HepG2 (cell line): ENCODE results near the gene CMPK2. TPM values are rescaled to one million over a fixed set of nuclear protein-coding genes. Genes with fewer than 3 reads are reported as not detected.

Experiments used
- ATAC-seq: fragments of 200-7000 bp; cut with Tn5 transposase; 3 replicates; pipeline ENCODE4 v1.9.1; 2020; ENCODE audit warnings: mild to moderate bottlenecking, moderate library complexity
- BruUV-seq: library from RNA; stranded (reverse); fragments of 400-500 nt; replicated peaks from 2 replicates; lab custom pipeline; 2021; lab: Mats Ljungman, UMichigan
- CTCF ChIA-PET: fragments of 300-600 bp; formaldehyde crosslinking; extraction: SDS; loops from one replicate; lab custom pipeline; 2021; ENCODE audit warnings: low total read pairs, inconsistent platforms, low intra/inter-chr PET ratio; lab: Yijun Ruan, JAX
- POLR2A ChIA-PET: fragments of 350-600 bp; sonication (Branson Sonifier 250); formaldehyde crosslinking; loops from one replicate; lab custom pipeline; 2020; ENCODE audit warnings: antibody characterized with exemption, inconsistent platforms; lab: Yijun Ruan, JAX
- DNase-seq: peaks from one replicate; pipeline ENCODE4 v3.0.0-alpha.2; 2015; ENCODE audit warnings: low spot score
- FAIRE-seq: peaks from 3 replicates; lab custom pipeline; 2011; peaks lifted over from hg19 to GRCh38; lab: Jason Lieb, UNC
- H2AFZ ChIP-seq: one replicate; pipeline ENCODE4 v1.6.1; 2011; ENCODE audit warnings: low read length, inconsistent platforms
- H3K27ac ChIP-seq: fragments of 300-600 bp; 3 replicates; pipeline ENCODE4 v1.8.0; 2011; ENCODE audit warnings: mixed run types, mild to moderate bottlenecking, mixed read lengths, low read length, inconsistent platforms; ENCODE audit not compliant: insufficient read depth; ENCODE audit errors: extremely low read length
- H3K27me3 ChIP-seq, 2 experiments: fragments of 200-600 bp in 1 of 2; 2 replicates in 1 of 2; 3 replicates in 1 of 2; pipeline versions ENCODE4 v1.6.0 to v1.8.0; 2011; ENCODE audit warnings: low read length in 2 of 2, mild to moderate bottlenecking in 2 of 2, moderate library complexity in 2 of 2, inconsistent platforms in 1 of 2; ENCODE audit not compliant: insufficient read depth in 2 of 2, control insufficient read depth in 1 of 2
- H3K36me3 ChIP-seq, 2 experiments: fragments of 200-600 bp in 1 of 2; replicated peaks in 1 of 2; 2 replicates in 1 of 2; 3 replicates in 1 of 2; pipeline versions ENCODE4 v1.5.1 to v1.8.0; 2011; ENCODE audit warnings: low read length in 2 of 2, inconsistent platforms in 1 of 2; ENCODE audit not compliant: insufficient read depth in 2 of 2, control insufficient read depth in 1 of 2
- H3K4me1 ChIP-seq: 2 replicates; pipeline ENCODE4 v1.5.1; 2012; ENCODE audit warnings: low read length, inconsistent platforms; ENCODE audit not compliant: insufficient read depth
- H3K4me2 ChIP-seq: 2 replicates; pipeline ENCODE4 v1.6.0; 2011; ENCODE audit warnings: low read depth, low read length, inconsistent platforms
- H3K4me3 ChIP-seq, 3 experiments: fragments of 200-600 bp in 1 of 3; sonication (generic), shearing (Covaris generic) in 1 of 3; replicated peaks in 1 of 3; 2 replicates each; pipeline ENCODE4 v1.5.1; 2011 to 2016; ENCODE audit warnings: low read length in 3 of 3, inconsistent platforms in 2 of 3, low read depth in 2 of 3, mild to moderate bottlenecking in 2 of 3, control low read depth in 1 of 3, mixed read lengths in 1 of 3; ENCODE audit not compliant: insufficient read depth in 1 of 3
- H3K79me2 ChIP-seq: one replicate; pipeline ENCODE4 v1.6.1; 2011; ENCODE audit warnings: low read length, inconsistent platforms; ENCODE audit not compliant: insufficient read depth
- H3K9ac ChIP-seq: 2 replicates; pipeline ENCODE4 v1.6.0; 2011; ENCODE audit warnings: mild to moderate bottlenecking, low read depth, low read length, inconsistent platforms; ENCODE audit not compliant: insufficient read depth
- H3K9me3 ChIP-seq: 2 replicates; pipeline ENCODE4 v1.5.1; 2012; ENCODE audit warnings: mild to moderate bottlenecking, low read length
- H4K20me1 ChIP-seq: 2 replicates; pipeline ENCODE4 v1.6.0; 2011; ENCODE audit warnings: inconsistent platforms, mild to moderate bottlenecking, low read length, moderate library complexity; ENCODE audit not compliant: insufficient read depth
- POLR2AphosphoS5 ChIP-seq: IDR thresholded peaks from 2 replicates; pipeline ENCODE4 v1.6.1; 2012; ENCODE audit warnings: low read depth, low read length
- ZC3H4 ChIP-seq: sonication (generic); formaldehyde crosslinking; IDR thresholded peaks from 2 replicates; pipeline ENCODE4 v1.4.0; 2020; ENCODE audit warnings: missing genetic modification reagents, borderline replicate concordance
- ZSCAN22 ChIP-seq: sonication (generic); formaldehyde crosslinking; IDR thresholded peaks from 2 replicates; pipeline ENCODE4 v1.4.0; 2020; ENCODE audit warnings: mild to moderate bottlenecking, missing genetic modification reagents
- WGBS: methylation state at CpG from one replicate; pipeline ENCODE4 v1.1.6; 2017; ENCODE audit warnings: low lambda C conversion rate; 5-methylcytosine and 5-hydroxymethylcytosine counted together
- in situ Hi-C: cut with HindIII; loops from 2 replicates; pipeline ENCODE4 v1.10.0; 2017; ENCODE audit warnings: low pct_unique_long_range_greater_than_20kb; ENCODE audit not compliant: extremely low pct_ligation_motif_present
- intact Hi-C: fragments of 100-400 bp; cut with micrococcal nuclease; formaldehyde crosslinking; loops from one replicate; pipeline ENCODE4 v1.10.0; 2022; ENCODE audit not compliant: unreplicated experiment
- polyA plus RNA-seq, 8 experiments: library from polyadenylated mRNA; depleted of rRNA in 3 of 8; stranded (reverse) in 7 of 8; unstranded in 1 of 8; fragments of >200 nt; fragmentation: Illumina TruSeq in 4 of 8; extraction: Trizol in 4 of 8; gene quantifications; 2 replicates each; pipeline versions ENCODE4 v1.2.1 to v1.2.3, GENCODE V29; 2011 to 2016; ENCODE audit warnings: low read depth in 4 of 8, missing spikeins in 1 of 8, mixed read lengths in 1 of 8; ENCODE audit not compliant: insufficient read depth in 1 of 8
- total RNA-seq, 5 experiments: library from RNA; depleted of rRNA; stranded (reverse); fragments of >200 nt; fragmentation: Illumina TruSeq; extraction: Trizol; gene quantifications; 2 replicates each; pipeline ENCODE4 v1.2.3, GENCODE V29; 2016; ENCODE audit warnings: low read depth in 1 of 5
- TF ChIP-seq, protein P1 (sequence below): sonication (generic); formaldehyde crosslinking; IDR thresholded peaks from 2 replicates; pipeline ENCODE4 v1.9.0; 2022; ENCODE audit warnings: missing genetic modification reagents, mild to moderate bottlenecking, borderline replicate concordance
- TF ChIP-seq, protein P2 (sequence below): sonication (generic); formaldehyde crosslinking; IDR thresholded peaks from 2 replicates; pipeline ENCODE4 v1.4.0; 2020; ENCODE audit warnings: low read depth, missing genetic modification reagents

The CMPK2 gene
- total and polyA plus RNA-seq, 2 of the 13 experiments (the other 11 are each of a cell fraction or from before 2014, with no cell fraction given), result 0.04 to 1.0 TPM

DNA sequence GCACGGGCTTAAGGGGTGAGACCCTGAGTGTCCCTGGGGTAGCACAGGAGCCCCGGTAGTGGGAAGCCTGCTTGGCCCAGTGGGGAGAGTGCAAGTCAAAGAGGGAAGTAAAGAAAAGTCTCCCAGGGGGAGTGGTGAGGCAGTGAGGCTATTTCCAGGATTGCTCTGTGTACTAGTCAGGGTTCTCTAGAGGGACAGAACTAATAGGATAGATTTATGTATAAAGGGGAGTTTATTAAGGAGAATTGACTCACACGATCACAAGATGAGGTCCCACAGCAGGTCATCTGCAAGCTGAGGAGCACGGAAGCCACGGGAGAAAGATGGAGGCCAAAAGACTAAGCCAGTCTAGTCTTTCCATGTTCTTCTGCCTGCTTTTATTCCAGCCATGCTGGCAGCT lies 45.5 kb downstream of the CMPK2 start (continued):
- TF ChIP-seq, protein P1, sequence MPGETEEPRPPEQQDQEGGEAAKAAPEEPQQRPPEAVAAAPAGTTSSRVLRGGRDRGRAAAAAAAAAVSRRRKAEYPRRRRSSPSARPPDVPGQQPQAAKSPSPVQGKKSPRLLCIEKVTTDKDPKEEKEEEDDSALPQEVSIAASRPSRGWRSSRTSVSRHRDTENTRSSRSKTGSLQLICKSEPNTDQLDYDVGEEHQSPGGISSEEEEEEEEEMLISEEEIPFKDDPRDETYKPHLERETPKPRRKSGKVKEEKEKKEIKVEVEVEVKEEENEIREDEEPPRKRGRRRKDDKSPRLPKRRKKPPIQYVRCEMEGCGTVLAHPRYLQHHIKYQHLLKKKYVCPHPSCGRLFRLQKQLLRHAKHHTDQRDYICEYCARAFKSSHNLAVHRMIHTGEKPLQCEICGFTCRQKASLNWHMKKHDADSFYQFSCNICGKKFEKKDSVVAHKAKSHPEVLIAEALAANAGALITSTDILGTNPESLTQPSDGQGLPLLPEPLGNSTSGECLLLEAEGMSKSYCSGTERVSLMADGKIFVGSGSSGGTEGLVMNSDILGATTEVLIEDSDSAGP (CRISPR knock-in tag), result no peak
- TF ChIP-seq POLR2AphosphoS5, result no peak

DNA sequence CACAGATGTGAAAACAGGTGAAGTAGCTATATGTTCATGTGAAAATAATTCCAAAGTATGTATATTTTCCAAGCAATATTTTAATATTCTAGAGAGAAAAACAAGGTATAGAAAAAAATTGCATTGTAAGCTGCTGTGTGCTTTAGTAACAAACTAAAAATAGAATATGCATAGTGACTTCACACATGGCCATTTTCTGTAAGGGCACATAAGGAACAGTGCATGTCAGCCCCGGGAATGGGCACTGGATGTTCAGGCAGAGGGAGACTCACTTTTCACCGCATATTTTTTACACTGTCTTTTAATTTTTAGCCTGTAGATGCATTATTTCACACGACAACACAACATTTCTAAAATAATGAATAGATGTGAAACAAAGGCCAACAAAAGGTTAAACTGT lies 46.0 kb downstream of the CMPK2 start:
- no peak for TF ChIP-seq ZSCAN22 (CRISPR knock-in tag)
- TF ChIP-seq, protein P2, sequence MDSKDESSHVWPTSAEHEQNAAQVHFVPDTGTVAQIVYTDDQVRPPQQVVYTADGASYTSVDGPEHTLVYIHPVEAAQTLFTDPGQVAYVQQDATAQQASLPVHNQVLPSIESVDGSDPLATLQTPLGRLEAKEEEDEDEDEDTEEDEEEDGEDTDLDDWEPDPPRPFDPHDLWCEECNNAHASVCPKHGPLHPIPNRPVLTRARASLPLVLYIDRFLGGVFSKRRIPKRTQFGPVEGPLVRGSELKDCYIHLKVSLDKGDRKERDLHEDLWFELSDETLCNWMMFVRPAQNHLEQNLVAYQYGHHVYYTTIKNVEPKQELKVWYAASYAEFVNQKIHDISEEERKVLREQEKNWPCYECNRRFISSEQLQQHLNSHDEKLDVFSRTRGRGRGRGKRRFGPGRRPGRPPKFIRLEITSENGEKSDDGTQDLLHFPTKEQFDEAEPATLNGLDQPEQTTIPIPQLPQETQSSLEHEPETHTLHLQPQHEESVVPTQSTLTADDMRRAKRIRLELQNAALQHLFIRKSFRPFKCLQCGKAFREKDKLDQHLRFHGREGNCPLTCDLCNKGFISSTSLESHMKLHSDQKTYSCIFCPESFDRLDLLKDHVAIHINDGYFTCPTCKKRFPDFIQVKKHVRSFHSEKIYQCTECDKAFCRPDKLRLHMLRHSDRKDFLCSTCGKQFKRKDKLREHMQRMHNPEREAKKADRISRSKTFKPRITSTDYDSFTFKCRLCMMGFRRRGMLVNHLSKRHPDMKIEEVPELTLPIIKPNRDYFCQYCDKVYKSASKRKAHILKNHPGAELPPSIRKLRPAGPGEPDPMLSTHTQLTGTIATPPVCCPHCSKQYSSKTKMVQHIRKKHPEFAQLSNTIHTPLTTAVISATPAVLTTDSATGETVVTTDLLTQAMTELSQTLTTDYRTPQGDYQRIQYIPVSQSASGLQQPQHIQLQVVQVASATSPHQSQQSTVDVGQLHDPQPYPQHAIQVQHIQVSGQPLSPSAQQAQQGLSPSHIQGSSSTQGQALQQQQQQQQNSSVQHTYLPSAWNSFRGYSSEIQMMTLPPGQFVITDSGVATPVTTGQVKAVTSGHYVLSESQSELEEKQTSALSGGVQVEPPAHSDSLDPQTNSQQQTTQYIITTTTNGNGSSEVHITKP, result no peak
- no peak for TF ChIP-seq ZC3H4 (CRISPR knock-in tag)
- H3K4me1 ChIP-seq, result no peaks in the 10 kb centered on the region
- no peaks in the 10 kb centered on the region for H3K9me3 ChIP-seq
- no peak for FAIRE-seq
- no peaks in the 10 kb centered on the region for H3K79me2 ChIP-seq
- in situ Hi-C loops, result no loop called here
- DNase-seq, result no peak
- no peak overlapping the region for H3K27ac ChIP-seq
- ChIA-PET POLR2A (no interaction called here), CTCF (no interaction called here)
- intact Hi-C loops, result no loop called here
- 13% methylated on average over 3 of the region's 3 CpGs for WGBS
- H4K20me1 ChIP-seq, result no peaks in the 10 kb centered on the region
- BruUV-seq, result no TSS peak
- no peak for ATAC-seq
- H3K36me3 ChIP-seq, result no peaks in the 10 kb centered on the region
- no peak overlapping the region for H3K4me2 ChIP-seq
- H2AFZ ChIP-seq, result no peak overlapping the region
- H3K9ac ChIP-seq, result no peak overlapping the region
- no peak overlapping the region for H3K4me3 ChIP-seq
- H3K27me3 ChIP-seq, result peaks cover 3 to 26% of the 10 kb centered on the region in 2 experiments; a peak in 2 of 5 replicates
